ENCODE measurements around the gene JADE3.

- TF ChIP-seq EZH2 (optimal IDR thresholded peaks at IDR 0.05; ENCODE audit: low read depth, low read length), result no peak
- TF ChIP-seq CTCF (IDR thresholded peaks at IDR 0.05; ENCODE audit: low read length), result no peak
- no peak for TF ChIP-seq EZH2phosphoT487 (IDR thresholded peaks at IDR 0.05; ENCODE audit: low read length)
Measured at GRCh38 chrX:46989548-46989947, 77.3 kb downstream of the JADE3 start.

All from MM.1S (cell line).